OCI-M1 (cell line): ENCODE data around the gene RYR1.
"Not testable (repeated sequence)": the region's sequence is repeated elsewhere in the genome, so short reads cannot be mapped to it uniquely, and the experiment has no call there.

ENCODE experiments used
- DNase-seq: peaks from one replicate; lab custom pipeline; 2025; lab: John Stamatoyannopoulos, UW

RYR1 gene

GRCh38 chr19:38616265-38616664 is 182.8 kb downstream of the RYR1 start:
- DNase-seq: no peak

GRCh38 chr19:38617283-38617763 is 183.8 kb downstream of the RYR1 start:
- no peak for DNase-seq

DNA sequence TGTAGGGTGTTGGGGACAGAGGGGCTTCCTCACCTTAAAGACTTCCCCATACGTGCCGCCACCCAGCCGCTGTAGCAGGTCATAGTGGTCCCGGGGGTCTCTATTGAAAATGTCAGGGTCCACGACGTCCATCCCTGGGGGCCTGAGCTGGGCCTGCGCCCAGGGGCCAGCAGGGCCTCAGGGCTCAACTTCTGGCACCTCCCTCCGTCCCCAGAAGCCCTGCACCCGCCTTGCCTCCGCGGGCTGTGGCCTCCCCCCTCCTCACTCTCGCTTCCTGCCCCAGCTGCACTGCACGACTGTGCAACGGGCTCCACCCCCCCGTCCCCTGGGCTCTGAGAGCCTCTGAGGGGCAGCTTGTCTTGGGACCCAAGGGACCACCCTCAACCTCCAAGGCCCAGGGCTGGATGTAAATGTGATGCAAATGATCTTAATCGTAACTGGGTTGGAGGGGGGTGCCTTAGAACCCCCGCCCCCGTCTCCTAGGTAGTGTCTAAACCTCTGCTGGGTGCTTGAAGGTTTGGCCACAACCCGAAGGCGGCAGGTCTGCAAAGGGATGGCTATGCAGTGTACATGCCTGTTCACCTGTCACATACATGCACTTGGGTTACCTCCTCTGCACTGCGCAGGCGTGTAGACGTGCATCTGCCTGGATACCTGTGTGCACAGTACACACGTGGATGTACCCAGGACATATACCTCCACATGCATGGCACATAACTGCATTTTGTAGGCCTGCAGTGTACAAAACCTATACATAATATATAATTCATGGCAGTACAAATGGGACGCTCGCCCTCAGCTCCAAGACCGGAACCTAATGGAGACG is 184.5 kb downstream of the RYR1 start, which contains the start of gene MAP4K1:
MAP4K1 (minus strand) TSS at position 190 of the 826 bp plus-strand sequence; CDS start at position 132, 58 bp downstream.
- DNase-seq: peak; percentile 43

DNA sequence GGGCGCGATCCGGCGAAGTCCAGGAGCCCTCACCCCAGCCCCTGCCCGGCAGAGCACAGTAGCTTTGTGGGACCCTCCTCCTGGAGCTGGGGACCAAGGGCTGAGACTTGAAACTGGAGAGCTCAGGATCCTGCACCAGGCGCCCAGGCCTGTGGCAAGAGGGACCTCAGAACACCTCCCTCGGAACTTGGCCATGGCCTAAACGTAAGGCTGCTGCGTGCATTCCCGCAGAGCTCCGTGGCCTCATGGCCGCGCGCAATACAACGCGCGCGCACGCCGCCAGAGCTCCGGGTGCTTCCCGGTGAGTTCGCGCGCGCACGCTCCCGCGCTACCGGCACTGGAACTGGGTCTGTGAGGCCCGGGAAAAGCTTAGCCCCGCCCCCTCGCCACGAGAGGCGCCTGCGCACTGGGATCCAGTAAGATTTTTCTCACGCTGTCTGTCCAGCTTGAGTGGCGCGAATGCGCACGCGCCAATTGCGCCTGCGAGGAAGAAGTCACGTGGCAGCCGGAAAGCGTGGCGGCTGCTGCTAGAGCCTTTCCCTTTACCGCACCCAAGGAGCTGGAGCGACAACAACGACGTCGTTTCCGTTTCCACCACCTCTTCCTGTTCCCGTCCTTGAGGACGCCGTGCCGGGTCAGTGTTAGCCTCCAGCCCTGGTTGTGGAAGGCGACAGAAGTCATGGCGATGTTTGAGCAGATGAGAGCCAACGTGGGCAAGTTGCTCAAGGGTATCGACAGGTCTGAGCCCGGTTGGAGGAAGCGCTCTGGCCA is 185.3 kb downstream of the RYR1 start, which contains the start of gene EIF3K:
EIF3K (plus strand) TSS at position 599 of the 771 bp plus-strand sequence; CDS start at position 680, 81 bp downstream.
- peak; percentile 100 for DNase-seq

GRCh38 chr19:38619361-38620174 is 186.1 kb downstream of the RYR1 start:
- peak; percentile 24 for DNase-seq

DNA sequence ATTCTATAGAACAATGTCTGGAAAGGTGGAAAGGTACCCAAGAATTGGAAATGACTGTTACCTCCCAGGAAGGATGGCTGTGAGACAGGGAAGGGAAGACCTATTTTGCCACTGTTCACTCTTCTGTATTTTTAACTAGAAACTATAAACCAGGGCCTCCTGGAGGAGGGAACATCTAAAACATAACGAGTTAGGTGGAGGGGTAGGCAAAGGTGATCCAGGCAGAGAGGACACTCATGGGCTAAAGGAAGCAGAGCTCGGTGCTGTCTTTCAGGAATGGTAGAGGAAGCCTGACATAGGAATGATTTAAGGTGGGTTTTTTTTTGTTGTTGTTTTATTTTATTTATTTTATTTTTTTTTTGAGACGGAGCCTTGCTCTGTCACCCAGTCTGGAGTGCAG is 191.3 kb downstream of the RYR1 start:
- no peak for DNase-seq

- no peak for DNase-seq
Observed at GRCh38 chr19:38626401-38626800, 192.9 kb downstream of the RYR1 start.

DNA sequence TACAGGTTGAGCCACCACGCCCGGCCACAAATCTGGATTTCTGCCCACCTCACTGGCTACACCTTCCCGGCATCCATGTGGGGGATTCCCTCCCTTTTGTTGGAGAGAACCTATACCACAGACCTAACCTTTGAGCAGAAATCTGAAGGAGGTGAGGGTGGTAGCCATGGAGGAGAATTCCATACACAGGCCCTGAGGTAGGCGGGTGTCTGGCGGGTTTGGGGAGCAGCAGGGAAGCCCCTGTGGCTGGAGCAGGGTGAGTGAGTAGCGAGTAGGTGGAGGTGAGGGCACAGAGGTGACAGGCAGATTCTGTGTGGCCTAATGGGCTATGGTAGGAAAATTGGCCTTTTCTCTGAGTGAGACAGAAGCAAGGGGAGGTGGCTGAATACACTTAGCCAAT is 196.1 kb downstream of the RYR1 start:
- DNase-seq: no peak

GRCh38 chr19:38631301-38631700 is 197.8 kb downstream of the RYR1 start:
- not testable (repeated sequence) for DNase-seq

- not testable (repeated sequence) for DNase-seq
Observed at GRCh38 chr19:38631811-38632475, 198.5 kb downstream of the RYR1 start.

DNA sequence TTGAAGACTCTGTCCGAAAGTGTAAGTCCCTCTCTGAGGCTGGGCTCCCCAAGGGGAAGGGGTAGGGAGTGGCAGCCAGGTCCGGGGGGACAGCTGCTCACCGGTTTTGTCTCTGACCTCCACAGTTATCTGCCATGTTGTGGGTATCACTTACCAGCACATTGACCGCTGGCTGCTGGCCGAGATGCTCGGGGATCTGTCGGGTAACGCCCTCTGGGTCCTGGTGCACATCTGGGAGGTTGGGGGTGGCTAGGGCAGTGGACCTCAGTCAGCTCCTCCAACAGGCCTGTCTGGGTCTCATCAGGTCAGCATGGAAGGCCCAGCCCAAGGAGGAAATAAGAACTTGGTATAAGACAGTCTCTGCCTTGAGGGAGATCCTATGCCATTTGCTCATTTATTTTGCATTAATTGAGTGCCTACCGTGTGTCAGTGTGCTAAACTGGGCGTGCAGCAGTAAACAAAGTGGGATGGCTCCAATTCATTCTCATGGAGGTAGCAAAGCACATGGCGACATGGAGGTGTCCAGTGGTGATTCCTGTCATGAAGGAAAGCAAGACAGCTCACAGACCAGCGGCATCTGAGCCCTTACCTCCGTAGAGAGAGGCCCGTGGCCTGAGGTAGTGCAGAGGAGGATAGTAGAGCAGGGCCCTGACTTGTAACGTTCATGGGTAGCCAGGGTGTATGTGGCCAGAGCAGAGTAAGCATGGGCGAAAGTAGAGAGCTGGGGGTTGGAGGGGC is 199.2 kb downstream of the RYR1 start:
- DNase-seq: no peak

- peak; percentile 87 for DNase-seq
Observed at GRCh38 chr19:38634757-38635482, 201.4 kb downstream of the RYR1 start.

DNA sequence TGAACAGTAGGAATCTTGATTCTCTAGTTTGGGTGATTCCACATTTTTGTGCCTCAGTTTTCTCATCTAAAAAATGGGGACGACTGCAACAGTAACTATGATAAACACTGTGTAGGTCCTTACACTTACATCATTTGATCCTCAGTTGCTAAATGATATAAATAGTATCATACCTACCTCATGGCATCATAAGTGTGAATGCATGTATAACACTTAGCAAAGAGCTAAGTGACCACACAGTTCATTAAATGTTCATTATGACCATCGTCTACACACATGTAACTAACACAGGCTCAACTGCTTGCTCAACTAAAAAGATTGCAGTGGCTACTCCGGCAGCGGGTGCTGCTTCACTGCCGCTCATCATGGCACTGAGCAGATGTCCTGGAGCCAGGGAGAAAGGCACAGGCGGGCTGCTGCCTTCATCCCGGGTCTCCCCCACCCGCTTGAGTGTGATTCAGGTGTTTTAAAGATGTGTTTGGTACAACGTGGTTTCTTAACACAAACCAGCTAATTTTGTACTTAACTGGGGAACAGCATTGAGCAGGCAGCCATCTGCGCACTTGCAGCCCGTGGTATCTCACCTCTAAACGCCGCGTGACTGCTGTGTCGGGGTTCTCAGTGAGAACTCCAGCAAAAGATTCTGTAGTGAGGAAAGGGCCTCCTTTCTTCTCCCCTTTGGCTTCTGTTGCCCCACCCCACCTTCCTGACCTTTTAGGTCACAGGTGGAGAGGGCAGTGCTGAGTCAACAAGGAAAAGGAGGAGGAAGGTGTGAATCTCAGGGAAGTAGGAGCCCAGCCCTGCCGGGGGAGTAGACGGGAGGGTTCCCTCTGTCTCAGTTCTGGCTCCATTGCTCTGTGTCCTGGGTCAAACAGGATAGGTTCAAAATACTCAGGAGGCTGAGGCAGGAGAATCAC is 202.2 kb downstream of the RYR1 start:
- DNase-seq: no peak
